HG03571 (cell line): ENCODE results near the gene PLPP4.

Source experiments
- ATAC-seq: cut with Tn5 transposase; IDR thresholded peaks from one replicate; pipeline ENCODE4 v1.9.1; 2021; ENCODE audit not compliant: unreplicated experiment

The PLPP4 gene

DNA sequence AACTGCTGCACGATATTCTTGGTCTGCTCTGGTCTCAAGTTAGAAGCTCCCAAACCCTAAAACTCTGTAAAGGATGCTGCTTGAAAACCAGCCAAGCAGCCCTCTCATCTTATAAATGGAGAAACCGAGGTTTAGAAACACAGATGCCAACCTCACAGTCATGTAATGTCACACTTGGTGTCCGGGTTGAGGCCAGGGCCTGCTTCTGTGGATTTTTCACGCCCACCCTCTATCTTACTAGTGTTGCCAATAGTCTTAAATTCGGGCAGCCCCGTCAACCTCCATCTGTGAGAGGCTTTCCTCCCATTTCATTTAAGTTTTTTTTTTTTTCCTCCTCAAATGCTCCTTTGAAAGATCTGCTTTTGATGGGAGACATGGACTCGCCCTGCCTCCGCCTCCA, 28.9 kb downstream of the PLPP4 start:
- ATAC-seq = no peak

DNA sequence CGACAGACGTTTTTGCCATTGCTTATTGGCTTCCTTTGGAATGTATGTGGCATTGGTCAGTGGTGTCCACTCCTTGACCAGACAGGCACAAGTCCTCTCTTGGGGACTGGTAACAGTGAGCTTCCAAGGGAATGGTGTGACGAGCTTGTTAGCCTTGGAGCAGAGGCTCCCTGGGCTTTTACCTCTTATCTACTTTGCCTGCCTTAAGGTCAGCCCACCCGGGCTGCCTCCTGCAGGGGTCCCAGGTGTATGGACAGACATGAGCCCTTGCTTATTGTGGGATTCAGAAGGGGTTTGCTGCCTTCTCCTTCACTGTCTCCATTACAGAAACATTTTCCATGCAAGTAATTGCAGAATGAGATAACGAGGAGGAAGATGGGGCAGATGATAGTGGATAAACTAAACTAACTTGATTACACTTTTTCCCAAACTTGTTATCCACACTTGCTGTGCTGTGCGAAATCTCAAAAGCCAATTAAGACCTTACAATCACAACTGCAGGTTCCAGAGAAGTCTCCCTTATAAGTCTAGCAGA, 29.7 kb downstream of the PLPP4 start:
- no peak for ATAC-seq

GRCh38 chr10:120490288-120490687, 33.3 kb downstream of the PLPP4 start:
- ATAC-seq = no peak

GRCh38 chr10:120492346-120492745, 35.3 kb downstream of the PLPP4 start:
- ATAC-seq = no peak

DNA sequence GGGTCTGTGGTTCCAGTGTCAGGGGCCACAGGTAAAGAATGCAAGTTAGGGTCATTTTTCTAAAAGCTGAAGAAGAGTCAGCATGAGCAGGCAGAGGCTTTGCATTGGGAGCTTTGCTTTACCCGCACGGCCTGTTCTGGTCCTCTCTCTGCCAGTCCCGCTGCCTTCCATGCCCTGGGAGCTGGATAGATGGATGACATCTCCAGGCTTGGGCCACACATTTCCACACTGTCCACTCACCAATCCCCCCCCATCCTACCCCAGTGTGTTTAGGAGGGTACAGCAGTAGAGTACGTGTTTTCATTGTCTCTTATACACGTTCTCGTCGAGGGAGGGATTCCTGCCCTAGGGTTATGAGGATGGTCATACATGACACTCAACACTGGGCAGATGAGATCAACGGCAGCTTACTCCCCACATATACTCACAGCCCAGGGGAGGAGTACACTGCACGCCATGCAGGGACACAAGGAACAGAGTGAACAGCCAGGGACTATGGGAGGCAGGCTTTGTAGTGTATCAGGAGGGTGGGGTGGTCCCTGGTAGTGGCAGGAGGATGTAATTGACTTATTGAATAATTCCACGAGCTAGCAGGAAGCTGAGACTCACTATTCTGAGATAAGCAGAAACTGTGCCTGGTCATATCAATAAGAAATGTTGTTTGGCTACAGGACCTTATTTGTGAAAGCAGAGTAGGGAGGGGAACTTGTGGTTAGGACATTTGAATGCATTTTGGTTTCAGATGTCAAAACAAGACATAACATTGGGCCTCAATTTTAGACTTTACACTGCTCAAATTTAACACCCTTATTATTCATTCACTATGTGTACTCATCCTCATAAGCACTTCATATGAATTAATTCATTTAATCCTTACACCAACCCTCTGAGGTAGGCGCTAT, 36.6 kb downstream of the PLPP4 start:
- no peak for ATAC-seq

DNA sequence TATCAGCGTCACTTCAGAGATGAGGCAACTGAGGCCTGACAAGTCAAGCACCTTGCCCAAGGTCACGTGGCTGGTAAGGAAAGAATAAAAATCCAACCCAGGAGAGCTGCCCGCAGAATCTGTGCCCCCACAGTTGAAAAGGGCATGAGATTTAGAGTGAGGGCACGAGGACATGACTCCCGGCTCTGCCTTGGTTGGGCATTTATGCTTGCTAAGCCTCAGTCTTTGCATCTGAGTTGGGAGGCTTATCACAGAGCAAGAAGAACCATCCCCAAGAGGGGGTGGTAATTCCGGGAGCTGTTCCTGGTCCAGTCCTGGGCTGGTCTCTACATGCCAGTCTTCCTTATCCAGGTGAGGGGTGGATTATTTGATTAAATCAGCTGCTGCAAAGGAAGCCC, 37.3 kb downstream of the PLPP4 start:
- no peak for ATAC-seq

GRCh38 chr10:120495226-120496009, 38.4 kb downstream of the PLPP4 start:
- no peak for ATAC-seq

GRCh38 chr10:120499883-120500282, 42.9 kb downstream of the PLPP4 start:
- no peak for ATAC-seq

- ATAC-seq = no peak
Observed at GRCh38 chr10:120503689-120504088, 46.7 kb downstream of the PLPP4 start.

DNA sequence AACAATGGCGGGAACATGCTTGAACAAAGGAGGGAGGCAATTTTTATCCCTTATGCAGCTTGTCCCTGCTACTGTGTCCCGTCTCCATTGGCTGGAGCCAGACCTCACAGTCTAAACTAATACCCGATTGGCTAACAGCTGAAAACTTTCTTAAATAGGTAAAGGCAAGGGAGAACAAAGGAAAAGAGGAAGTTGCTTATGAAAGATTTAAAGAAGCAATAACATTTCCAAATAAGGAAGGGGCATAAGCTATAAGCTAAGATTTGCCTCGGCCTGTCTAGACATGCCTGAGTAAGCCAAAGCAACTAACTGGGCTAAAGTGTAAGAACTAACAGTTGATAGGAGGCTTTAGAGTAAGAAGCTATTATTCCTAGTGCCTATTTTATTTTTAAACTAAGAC, 47.2 kb downstream of the PLPP4 start:
- peak; percentile 46 for ATAC-seq

DNA sequence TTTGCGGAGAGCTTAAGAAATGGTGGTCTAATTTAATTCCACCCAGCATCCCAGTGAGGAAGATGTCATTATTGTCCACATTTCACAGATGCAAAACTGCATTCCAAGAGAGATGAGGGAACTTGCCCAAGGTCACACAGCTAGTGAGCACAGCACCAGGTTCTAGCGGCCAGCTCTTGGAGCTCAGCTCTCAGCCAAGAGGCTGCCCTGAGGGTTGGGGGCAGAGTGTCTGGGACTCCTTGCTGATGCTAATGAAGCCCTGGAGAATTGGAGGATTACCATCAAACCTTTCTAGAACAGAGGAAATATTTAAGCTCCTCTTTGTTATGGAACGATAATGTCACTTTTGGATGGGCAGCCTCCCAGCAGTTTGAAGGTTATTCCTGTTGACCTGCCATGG, 48.0 kb downstream of the PLPP4 start:
- no peak for ATAC-seq

DNA sequence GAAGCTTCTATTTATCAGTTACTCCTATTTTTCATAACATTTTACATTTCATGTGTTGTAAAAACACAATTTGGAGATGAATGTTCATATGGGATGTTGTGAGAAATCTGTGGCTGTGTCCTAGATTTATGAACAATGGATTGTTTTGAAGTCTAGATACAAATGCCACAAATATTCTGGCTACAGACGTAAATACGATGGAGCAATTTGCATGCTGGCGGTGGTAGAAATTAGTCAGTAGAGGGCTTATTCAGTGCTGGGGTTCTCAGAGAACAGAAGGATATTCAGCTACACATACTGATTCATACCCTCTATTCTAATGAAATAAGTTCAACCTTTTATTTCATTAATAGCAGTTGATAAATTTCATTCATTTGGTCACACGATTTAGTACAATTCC, 48.8 kb downstream of the PLPP4 start:
- no peak for ATAC-seq

DNA sequence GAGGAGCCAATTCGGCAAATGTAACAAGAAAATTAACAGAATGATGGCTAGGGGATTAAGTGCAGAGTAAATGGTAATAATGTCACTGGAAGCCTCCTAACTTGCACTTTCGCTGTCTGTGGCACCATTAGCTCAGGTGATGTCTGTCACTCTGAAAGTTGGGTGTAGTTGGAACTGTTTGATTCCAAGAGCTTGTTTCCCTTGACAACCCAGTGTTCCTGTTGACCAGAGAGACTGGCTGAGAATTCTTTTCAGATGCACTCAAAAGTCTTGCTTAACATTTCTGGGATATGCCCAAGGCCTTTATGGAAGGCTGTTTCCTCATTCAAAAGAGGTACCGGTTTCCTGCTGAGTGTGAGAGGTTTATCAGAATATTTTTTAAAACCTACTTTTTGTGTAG, 49.6 kb downstream of the PLPP4 start:
- no peak for ATAC-seq

GRCh38 chr10:120507175-120507574, 50.1 kb downstream of the PLPP4 start:
- ATAC-seq = no peak

- ATAC-seq = no peak
Observed at GRCh38 chr10:120507651-120508050, 50.6 kb downstream of the PLPP4 start.

- no peak for ATAC-seq
Observed at GRCh38 chr10:120508393-120508792, 51.4 kb downstream of the PLPP4 start.

GRCh38 chr10:120508966-120509365, 51.9 kb downstream of the PLPP4 start:
- no peak for ATAC-seq

GRCh38 chr10:120511165-120511564, 54.1 kb downstream of the PLPP4 start:
- ATAC-seq = no peak

DNA sequence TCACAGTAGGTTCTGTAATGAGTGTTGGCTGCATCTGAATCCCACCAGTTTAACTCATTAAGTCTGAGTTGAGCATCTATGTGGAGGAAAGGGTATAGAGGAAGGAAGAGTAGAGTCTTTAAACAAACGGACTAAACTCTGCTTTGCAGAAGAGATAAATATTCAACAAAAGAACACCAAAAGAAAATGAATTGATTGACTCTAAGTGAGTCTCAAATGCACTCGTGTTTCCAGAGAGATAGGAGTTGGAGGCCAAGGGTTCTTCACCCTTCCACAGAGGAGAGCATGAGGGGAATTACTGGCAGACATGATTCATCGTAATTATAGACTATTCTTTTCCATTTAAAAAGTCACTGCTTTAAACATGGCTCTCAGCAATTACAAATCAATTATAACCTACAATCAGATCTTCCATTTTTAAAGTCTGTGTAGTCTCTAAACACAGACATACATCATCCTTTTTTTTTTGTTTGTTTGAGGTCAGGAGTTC, 56.3 kb downstream of the PLPP4 start:
- no peak for ATAC-seq

GRCh38 chr10:120514035-120514620, 57.1 kb downstream of the PLPP4 start:
- no peak for ATAC-seq

DNA sequence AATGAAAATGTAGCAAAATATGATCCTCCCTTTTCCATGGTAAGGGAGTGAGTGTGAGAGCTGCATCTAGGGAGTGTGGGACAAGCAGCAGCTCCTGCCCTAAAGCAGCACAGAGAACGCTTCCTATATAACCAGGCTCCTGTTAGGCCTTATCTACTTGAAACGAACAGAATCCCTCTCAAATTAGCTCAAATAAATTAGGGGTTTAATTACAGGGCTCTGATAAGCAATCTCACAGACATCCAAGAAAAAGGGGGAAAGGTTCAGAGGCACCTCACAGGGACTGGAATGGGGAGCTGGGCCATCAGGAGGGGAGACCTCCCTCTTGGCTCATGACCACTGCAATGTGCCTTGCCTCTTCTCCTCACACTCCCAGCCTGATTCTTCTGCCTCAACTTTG, 57.9 kb downstream of the PLPP4 start:
- no peak for ATAC-seq
